RWPE1 (cell line): ENCODE measurements around the gene NMUR2.
A peak's percentile ranks its signal among the peaks of the same experiment; 100 is the strongest.

Experiments
- CTCF ChIA-PET: fragments of 350-600 bp; sonication (Branson Sonifier 250); formaldehyde crosslinking; extraction: SDS; loops from one replicate; lab custom pipeline; 2021; lab: Yijun Ruan, JAX
- POLR2A ChIA-PET: fragments of 400-600 bp; formaldehyde crosslinking; extraction: SDS; loops from one replicate; lab custom pipeline; 2020; ENCODE audit warnings: antibody characterized with exemption; ENCODE audit not compliant: low non-redundant PET; lab: Yijun Ruan, JAX
- DNase-seq: peaks from one replicate; pipeline ENCODE4 v3.0.0; 2012; ENCODE audit warnings: low spot score
- H3K27ac ChIP-seq: fragments of 450-650 bp; 2 replicates; pipeline ENCODE4 v1.5.1; 2017
- CTCF ChIP-seq: fragments of 450-650 bp; conservative IDR thresholded peaks from 2 replicates; pipeline ENCODE4 v1.5.1; 2017; ENCODE audit warnings: low read depth, mild to moderate bottlenecking

The NMUR2 gene

GRCh38 chr5:152353001-152353400, 52.1 kb downstream of the NMUR2 start:
- no peak for TF ChIP-seq CTCF
- no peak overlapping the region for H3K27ac ChIP-seq
- DNase-seq, result no peak
- ChIA-PET POLR2A (no interaction called here), CTCF (interaction anchor here (0.6 to 0.7 kb wide), 2 partner anchors 982 to 1570 kb away, joined by 3 to 4 read pairs; no protein-coding TSS in a partner anchor)

- TF ChIP-seq CTCF, result peak; percentile 88
- ChIA-PET POLR2A (no interaction called here), CTCF (interaction anchor here (0.6 to 3.6 kb wide), 13 partner anchors 11 to 691 kb away, joined by 3 to 15 read pairs (median 3); no protein-coding TSS in a partner anchor)
- H3K27ac ChIP-seq, result no peak overlapping the region
- DNase-seq, result peak; percentile 49
These were observed 55.2 kb downstream of the NMUR2 start for GRCh38 chr5:152349683-152350526.
